ENCODE data around the gene CLASP1.
"Not testable (repeated sequence)": the region's sequence is repeated elsewhere in the genome, so short reads cannot be mapped to it uniquely, and the experiment has no call there.

The CLASP1 gene

DNA sequence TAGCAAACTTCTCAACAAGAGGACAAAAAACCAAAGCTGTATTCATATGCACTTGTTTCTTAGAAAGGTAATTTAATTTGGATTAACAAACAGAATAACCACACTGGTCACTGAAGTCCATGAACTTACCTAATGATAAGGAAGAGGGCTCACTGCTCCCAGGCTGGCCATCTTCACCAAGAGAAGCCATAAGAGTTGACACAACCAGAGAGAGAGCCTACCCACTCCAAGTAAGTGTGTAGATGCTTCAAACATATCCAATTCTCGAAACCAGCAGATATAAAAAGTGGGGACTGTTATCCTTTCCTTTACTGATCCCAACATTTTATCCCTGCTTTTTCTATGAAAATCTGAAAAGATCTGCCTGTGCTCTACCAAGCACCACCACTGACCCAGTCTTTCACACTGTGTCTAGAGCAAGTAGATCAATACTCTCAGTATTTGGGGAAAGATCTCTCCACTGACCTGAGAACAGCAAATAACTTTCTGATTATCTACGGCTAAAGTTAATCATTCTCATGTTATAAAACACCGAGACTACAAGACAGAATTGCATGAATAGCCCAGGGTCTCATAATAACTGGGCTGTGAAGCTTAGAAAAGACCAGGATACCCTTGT is 230.1 kb downstream of the CLASP1 start:
- DNase-seq (ENCODE audit: low read depth), result no peak

GRCh38 chr2:121418494-121419058 is 230.7 kb downstream of the CLASP1 start:
- no peak for DNase-seq (ENCODE audit: low read depth)

GRCh38 chr2:121417826-121418225 is 231.4 kb downstream of the CLASP1 start:
- DNase-seq (ENCODE audit: low read depth), result no peak

DNA sequence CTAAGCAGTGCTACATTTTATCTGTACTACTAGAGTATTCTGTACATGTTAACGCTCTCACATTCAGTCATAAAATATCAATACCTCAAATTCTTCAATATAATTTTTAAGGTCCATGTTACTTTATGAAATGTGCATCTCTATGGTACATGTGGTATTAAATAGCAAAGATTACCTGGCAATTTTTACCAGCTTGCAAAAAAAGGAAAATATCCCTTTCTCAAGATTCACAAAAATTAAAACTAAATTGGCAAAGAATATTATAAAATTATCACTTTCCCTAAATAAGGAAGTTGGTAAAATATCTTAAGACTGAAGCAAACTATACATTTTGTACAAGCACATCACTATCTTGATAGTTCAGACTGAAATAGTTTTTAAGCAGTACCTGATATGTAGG is 233.5 kb downstream of the CLASP1 start:
- no peak for DNase-seq (ENCODE audit: low read depth)

DNA sequence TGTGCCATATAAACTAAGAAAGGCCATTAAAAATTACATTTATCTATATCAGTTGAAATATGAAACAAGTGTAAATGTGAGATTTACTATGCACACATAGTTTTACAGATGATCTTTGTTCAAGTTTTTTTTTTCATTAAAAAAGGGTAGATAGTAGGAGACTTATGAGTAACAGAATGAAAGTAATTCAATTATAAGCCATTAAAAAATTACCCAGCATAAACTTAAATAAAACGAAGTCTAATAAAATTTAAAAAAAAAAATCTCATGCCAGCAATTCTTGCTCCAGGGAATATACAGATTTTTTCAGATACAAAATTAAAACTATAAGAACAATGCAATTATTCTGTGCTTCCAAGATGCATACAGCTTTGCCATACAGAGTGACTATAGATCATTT is 236.9 kb downstream of the CLASP1 start:
- no peak for DNase-seq (ENCODE audit: low read depth)

DNA sequence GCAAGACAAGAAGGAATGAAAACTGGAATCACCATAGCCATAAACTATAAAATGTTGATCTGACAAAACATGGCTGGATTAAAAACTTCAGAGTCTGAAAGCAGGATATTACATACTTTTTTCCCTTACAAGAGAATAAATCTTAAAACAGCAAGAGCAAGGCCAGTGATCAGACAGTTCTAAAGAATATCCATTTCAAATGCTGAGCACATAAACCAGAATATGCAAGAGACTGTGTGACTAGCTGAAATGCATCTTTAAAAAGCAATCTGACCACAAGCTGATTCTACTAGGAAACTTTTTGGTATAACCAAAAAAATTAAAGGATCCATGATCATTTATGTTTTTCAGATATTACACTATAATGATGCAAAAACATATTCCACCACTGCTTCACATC is 239.3 kb downstream of the CLASP1 start:
- DNase-seq (ENCODE audit: low read depth), result no peak

GRCh38 chr2:121409388-121409787 is 239.9 kb downstream of the CLASP1 start:
- no peak for DNase-seq (ENCODE audit: low read depth)

- no peak for DNase-seq (ENCODE audit: low read depth)
These were observed 240.6 kb downstream of the CLASP1 start for GRCh38 chr2:121408641-121409040.

GRCh38 chr2:121405233-121405632 is 244.0 kb downstream of the CLASP1 start:
- DNase-seq (ENCODE audit: low read depth), result no peak

DNA sequence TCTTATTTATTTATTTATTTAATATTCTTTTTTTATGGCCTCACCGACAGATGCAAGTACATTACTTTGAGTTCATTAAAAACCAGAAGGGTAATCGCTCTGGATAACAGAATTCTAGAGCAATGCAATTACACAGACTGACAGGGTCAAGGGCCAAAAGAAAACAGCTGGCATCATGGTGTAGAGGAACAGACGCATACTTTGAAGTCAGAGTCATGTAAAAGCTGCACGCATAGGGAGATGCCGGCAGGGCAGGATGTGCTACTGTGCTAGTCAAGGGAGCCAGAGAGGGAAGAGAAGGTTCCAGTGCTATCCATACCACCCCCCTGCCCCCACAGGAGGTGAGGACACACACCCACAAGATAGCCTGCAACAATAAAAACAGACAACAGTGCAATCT is 249.1 kb downstream of the CLASP1 start:
- no peak for DNase-seq (ENCODE audit: low read depth)

DNA sequence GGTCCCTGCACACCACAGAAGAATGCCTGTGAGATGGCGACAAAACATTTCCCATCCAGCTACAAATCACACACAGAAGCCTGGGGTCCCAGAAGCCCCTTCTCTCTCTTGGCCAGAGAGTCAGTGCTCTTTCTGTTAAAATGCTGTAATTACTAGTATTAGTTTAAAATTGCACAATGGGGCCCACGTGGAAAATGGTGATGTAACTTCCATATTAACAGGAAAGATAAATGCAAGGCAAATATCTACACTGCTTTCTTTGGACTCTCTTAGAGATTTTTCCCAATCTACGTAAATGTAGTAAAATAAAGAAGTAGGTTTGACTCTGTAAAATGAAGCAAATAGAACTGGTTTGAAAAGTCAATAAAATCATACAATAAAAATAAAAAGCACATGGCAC is 250.4 kb downstream of the CLASP1 start:
- no peak for DNase-seq (ENCODE audit: low read depth)

GRCh38 chr2:121390082-121390692 is 259.1 kb downstream of the CLASP1 start:
- no peak for DNase-seq (ENCODE audit: low read depth)

DNA sequence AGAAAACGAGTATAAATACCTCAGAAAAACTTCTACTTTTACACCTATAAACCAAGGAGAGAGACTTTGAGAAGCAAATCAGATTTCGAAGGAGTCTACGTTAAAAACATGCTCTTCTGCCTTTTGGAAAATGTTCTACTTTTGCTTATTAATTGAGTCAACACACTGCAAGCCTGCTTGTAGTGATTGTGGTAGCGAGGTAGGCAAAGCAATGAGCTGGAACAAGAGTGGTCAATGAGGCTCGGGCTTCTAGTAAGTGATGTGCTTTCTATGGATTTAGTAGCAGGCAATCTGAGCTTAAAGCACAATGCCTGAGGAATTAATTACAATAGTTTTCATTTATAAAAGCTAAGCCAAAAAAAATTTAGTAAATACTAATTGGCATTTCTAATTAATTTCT is 260.9 kb downstream of the CLASP1 start:
- DNase-seq (ENCODE audit: low read depth), result no peak

DNA sequence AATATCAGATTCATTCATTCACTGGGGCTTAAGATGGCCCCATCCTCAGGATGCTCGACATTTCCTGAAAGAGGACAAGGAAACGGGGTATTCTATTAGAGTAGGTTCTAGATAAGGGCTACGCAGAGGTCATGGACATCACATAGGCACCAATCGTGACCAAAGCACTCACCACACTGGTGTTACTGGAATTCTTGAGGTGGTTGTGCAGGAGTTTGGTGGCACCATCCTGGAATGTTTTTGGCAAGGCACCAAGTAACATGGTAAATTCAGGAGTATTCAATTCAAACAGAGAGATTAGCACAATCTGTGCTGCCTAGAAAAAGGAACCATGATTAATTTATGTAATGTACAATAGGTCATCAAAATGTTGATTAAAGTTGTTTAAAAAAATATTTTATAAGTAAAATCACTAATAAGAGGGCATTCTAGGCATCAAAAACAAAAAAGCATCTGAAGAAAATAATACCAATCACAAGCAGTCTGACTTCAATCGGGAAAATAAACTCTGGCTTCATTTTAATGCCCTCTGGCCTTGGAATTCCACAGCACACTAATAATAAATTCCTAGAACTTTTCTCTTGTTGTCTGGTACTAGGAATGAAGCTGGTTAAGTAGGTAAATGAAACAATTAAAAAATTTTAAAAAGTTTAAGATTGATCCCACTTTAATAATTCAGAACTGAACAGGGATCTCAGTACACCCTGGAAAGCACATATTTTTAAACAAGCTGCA is 261.5 kb downstream of the CLASP1 start:
- no peak for DNase-seq (ENCODE audit: low read depth)

- DNase-seq (ENCODE audit: low read depth), result no peak
These were observed 262.6 kb downstream of the CLASP1 start for GRCh38 chr2:121386707-121387106.

- no peak for DNase-seq (ENCODE audit: low read depth)
These were observed 263.2 kb downstream of the CLASP1 start for GRCh38 chr2:121386102-121386501.

DNA sequence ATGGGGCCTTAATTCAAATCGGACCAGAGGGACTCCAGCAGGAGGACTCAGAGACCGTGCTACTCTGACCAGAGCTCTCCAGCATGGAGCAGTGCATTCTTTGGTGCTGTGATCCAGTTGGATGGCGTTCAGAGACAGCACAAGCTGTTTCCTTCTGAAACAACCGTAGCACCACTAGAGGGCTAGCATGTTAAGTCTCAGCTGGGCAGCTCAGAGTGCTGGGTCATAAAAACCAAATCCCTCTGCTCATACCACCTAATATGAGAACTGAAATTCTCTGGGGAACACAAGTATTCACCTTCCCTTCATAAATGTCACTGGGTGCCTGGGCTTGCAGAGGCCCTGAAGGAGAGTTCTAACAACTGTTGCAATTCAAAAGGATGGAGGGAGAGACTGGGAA is 266.5 kb downstream of the CLASP1 start:
- no peak for DNase-seq (ENCODE audit: low read depth)

DNA sequence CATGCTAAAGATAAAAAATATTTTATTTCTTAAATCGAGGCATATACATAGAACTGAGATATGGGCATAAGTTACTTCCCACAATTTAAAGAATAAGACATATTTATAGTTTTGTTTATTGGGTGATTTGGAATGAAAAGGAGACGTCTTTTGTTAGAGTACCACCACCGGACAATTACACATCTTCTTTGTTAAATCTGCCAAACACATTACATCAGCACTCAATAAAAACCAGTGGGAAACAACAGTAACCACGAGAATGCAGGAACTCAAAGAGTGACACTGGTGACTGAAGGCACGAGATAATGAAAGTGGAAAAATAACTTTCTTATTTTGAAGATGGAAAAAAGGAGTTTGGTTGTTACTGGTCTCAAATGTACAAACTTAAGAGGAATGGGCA is 271.6 kb downstream of the CLASP1 start:
- no peak for DNase-seq (ENCODE audit: low read depth)

GRCh38 chr2:121376535-121377250 is 272.6 kb downstream of the CLASP1 start:
- DNase-seq (ENCODE audit: low read depth), result no peak

GRCh38 chr2:121375621-121376159 is 273.6 kb downstream of the CLASP1 start:
- DNase-seq (ENCODE audit: low read depth), result no peak

DNA sequence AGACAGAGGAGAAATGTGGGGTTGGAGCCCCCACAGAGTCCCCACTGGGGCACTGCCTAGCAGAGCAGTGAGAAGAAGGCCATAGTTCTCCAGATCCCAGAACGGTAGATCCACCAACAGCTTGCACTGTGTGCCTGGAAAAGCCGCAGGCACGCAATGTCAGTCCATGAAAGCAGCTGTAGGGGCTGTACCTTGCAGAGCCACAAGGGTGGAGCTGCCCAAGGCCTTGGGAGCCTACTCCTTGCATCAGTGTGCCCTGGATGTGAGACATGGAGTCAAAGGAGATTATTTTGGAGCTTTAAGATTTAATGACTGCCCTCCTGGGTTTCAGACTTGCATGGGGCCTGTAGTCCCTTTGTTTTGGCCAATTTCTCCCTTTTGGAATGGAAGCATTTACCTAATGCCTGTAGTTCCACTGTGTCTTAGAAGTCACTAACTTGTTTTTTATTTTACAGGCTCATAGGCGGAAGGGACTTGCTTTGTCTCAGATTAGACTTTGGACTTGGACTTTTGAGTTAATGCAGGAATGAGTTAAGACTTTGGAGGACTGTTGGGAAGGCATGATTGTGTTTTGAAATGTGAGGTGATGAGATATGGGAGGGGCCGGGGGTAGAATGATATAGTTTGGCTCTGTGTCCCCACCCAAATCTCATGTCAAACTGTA is 274.7 kb downstream of the CLASP1 start:
- DNase-seq (ENCODE audit: low read depth), result not testable (repeated sequence)

All from HS-5 (cell line).